Measurements from ENCODE around the gene ZCCHC24. TPM values are rescaled to one million over a fixed set of nuclear protein-coding genes. Genes with fewer than 3 reads are reported as not detected.
A peak's percentile ranks its signal among the peaks of the same experiment; 100 is the strongest.

Gene ZCCHC24
- polyA plus RNA-seq, 1 of the 3 experiments (the other 2 are of a cell fraction) = 15.8 TPM

DNA sequence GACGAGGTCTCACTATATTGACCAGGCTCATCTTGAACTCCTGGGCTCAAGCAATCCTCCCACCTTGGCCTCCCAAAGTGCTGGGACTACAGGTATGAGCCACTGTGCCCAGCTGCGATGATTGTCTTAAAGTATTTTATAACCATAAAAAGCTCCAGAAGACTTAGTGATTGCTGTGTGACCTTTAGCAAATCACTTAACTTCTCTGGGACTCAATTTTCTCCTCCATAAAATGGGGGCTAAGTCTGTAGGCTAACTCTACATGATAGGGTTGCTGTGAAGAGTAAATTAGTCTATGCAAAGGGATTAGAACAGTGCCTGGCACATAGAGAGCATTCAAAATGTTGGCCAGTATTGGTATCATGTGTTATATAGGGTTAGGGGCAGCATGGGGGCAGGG, 55.4 kb downstream of the ZCCHC24 start:
- Histone ChIP-seq H3F3A (replicated peaks; ENCODE audit: insufficient read depth) (no peaks in the 10 kb centered on the region), H3K9me3 (no peaks in the 10 kb centered on the region), H3K4me2 (no peak overlapping the region), H3K27ac (ENCODE audit: low read depth in 2 of 2, low read length in 1 of 2) (no peak overlapping the region), H3K9me2 (no peaks in the 10 kb centered on the region), H3K79me2 (ENCODE audit: insufficient read depth) (no peaks in the 10 kb centered on the region), H2AFZ (ENCODE audit: low read depth) (no peak overlapping the region), H3K36me3 (replicated peaks in 1 of 2; ENCODE audit: control insufficient read depth in 1 of 2, insufficient read depth in 2 of 2, low read length in 1 of 2) (peaks cover 2 to 4% of the 10 kb centered on the region in 2 experiments), H3K27me3 (ENCODE audit: insufficient read depth) (no peaks in the 10 kb centered on the region), H3K4me3 (ENCODE audit: low read depth in 2 of 2, low read length in 1 of 2) (no peak overlapping the region), H4K20me1 (ENCODE audit: insufficient read depth) (no peaks in the 10 kb centered on the region), H3K9ac (no peak overlapping the region), H3K4me1 (ENCODE audit: control insufficient read depth in 1 of 2, insufficient read depth in 2 of 2, low read depth in 1 of 2, low read length in 1 of 2) (peaks cover 0 to 20% of the 10 kb centered on the region in 2 experiments; a peak in 1 of 4 replicates)
- POLR2A ChIA-PET = interaction anchor here (0.9 kb wide), 1 partner anchor 9 kb away, joined by 5 read pairs; no protein-coding TSS in a partner anchor
- CTCF ChIA-PET = interaction anchor here (0.7 to 6.1 kb wide), 7 partner anchors 9 to 98 kb away, joined by 3 to 45 read pairs (median 23); no protein-coding TSS in a partner anchor
- 100% methylated on average over 2 of the region's 2 CpGs for WGBS (ENCODE audit: low lambda C conversion rate)
- no peak for TF ChIP-seq GABPA (IDR thresholded peaks at IDR 0.05; ENCODE audit: low read depth)
- TF ChIP-seq NFIC (IDR thresholded peaks at IDR 0.05; ENCODE audit: borderline replicate concordance) = no peak
- TF ChIP-seq, protein P1, sequence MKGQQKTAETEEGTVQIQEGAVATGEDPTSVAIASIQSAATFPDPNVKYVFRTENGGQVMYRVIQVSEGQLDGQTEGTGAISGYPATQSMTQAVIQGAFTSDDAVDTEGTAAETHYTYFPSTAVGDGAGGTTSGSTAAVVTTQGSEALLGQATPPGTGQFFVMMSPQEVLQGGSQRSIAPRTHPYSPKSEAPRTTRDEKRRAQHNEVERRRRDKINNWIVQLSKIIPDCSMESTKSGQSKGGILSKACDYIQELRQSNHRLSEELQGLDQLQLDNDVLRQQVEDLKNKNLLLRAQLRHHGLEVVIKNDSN (IDR thresholded peaks at IDR 0.05; ENCODE audit: borderline replicate concordance, low read depth) = no peak
- no peak for TF ChIP-seq SMC3 (IDR thresholded peaks at IDR 0.05; ENCODE audit: low read depth, low read length)
- no peak for DNase-seq

DNA sequence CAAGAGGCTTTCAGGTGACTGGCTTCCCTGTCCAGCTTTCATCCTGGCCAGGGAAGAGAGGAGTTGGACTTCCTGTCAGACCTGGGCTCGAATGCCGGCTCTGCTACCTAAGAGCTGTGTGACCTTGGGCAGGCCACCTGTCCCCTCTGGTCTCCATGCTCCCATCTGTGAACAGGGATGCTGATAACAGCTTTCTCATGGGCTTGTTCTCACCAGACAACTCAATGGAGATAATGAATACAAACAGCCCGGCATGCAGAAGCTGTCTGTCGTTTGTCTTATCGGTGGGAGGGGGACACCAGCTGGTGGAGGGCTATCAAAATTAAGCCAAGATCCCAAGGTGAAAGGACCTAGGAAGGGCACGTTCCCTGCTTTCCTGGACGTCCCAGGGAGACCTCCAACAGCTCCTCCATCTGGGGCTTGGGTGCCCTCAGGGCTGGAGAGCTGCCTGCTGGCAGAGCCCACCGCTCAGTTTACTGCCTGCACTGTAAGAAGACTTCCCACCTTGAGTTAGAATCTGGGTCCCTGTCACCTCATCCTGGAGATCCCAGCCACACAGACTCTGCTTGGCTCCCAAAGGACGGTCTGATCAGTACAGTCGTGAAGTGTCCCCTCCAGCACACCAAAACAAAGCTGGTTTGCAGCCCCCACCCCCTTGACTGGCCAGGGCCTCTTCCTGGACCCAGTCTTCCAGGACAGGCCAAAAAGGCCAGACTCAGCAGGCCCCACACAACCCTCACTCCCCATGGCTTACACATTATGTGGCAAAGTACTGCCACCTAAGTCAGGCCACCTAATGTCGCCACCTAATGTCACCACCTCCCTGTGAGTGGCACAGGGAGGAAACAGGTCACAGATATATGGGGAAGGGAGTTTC, 57.2 kb downstream of the ZCCHC24 start:
- DNase-seq = peak; percentile 27
- Histone ChIP-seq H3F3A (replicated peaks; ENCODE audit: insufficient read depth) (no peaks in the 10 kb centered on the region), H3K9ac (no peak overlapping the region), H3K4me1 (ENCODE audit: control insufficient read depth in 1 of 2, insufficient read depth in 2 of 2, low read depth in 1 of 2, low read length in 1 of 2) (peaks cover 0 to 20% of the 10 kb centered on the region in 2 experiments; a peak in 1 of 4 replicates), H3K27ac (ENCODE audit: low read depth in 2 of 2, low read length in 1 of 2) (no peak overlapping the region), H3K4me3 (ENCODE audit: low read depth in 2 of 2, low read length in 1 of 2) (no peak overlapping the region), H3K36me3 (replicated peaks in 1 of 2; ENCODE audit: control insufficient read depth in 1 of 2, insufficient read depth in 2 of 2, low read length in 1 of 2) (peaks cover 4% of the 10 kb centered on the region in 2 experiments), H2AFZ (ENCODE audit: low read depth) (no peak overlapping the region), H3K9me3 (no peaks in the 10 kb centered on the region), H3K79me2 (ENCODE audit: insufficient read depth) (no peaks in the 10 kb centered on the region), H3K9me2 (no peaks in the 10 kb centered on the region), H3K27me3 (ENCODE audit: insufficient read depth) (no peaks in the 10 kb centered on the region), H4K20me1 (ENCODE audit: insufficient read depth) (no peaks in the 10 kb centered on the region), H3K4me2 (no peak overlapping the region)
- 85% methylated on average over 8 of the region's 11 CpGs for WGBS (ENCODE audit: low lambda C conversion rate)
- ChIA-PET CTCF (interaction anchor here (0.8 to 6.1 kb wide), 9 partner anchors 11 to 100 kb away, joined by 3 to 45 read pairs (median 16); no protein-coding TSS in a partner anchor), POLR2A (no interaction called here)
- TF ChIP-seq RXRA (IDR thresholded peaks at IDR 0.05; ENCODE audit: borderline replicate concordance, low read depth) = no peak
- TF ChIP-seq RCOR1 (IDR thresholded peaks at IDR 0.05; ENCODE audit: low read length) = no peak
- no peak for TF ChIP-seq TEAD4 (IDR thresholded peaks at IDR 0.05; ENCODE audit: borderline replicate concordance, insufficient read depth)
- no peak for TF ChIP-seq RFX5 (IDR thresholded peaks at IDR 0.05; ENCODE audit: low read length)
- no peak for TF ChIP-seq SMC3 (IDR thresholded peaks at IDR 0.05; ENCODE audit: low read depth, low read length)
- no peak for TF ChIP-seq MEF2A (IDR thresholded peaks at IDR 0.05; ENCODE audit: borderline replicate concordance, low read depth)
- TF ChIP-seq, protein P2, sequence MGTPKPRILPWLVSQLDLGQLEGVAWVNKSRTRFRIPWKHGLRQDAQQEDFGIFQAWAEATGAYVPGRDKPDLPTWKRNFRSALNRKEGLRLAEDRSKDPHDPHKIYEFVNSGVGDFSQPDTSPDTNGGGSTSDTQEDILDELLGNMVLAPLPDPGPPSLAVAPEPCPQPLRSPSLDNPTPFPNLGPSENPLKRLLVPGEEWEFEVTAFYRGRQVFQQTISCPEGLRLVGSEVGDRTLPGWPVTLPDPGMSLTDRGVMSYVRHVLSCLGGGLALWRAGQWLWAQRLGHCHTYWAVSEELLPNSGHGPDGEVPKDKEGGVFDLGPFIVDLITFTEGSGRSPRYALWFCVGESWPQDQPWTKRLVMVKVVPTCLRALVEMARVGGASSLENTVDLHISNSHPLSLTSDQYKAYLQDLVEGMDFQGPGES (IDR thresholded peaks at IDR 0.05; ENCODE audit: low read depth, low read length) = no peak
- TF ChIP-seq NFIC (IDR thresholded peaks at IDR 0.05; ENCODE audit: borderline replicate concordance) = no peak
- TF ChIP-seq, protein P3, sequence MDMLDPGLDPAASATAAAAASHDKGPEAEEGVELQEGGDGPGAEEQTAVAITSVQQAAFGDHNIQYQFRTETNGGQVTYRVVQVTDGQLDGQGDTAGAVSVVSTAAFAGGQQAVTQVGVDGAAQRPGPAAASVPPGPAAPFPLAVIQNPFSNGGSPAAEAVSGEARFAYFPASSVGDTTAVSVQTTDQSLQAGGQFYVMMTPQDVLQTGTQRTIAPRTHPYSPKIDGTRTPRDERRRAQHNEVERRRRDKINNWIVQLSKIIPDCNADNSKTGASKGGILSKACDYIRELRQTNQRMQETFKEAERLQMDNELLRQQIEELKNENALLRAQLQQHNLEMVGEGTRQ (IDR thresholded peaks at IDR 0.05; ENCODE audit: borderline replicate concordance, low read depth, low read length) = no peak
- no peak for TF ChIP-seq POLR2AphosphoS5 (IDR thresholded peaks at IDR 0.05; ENCODE audit: low read depth, low read length)

All from SK-N-SH (cell line).